ENCODE data around the gene RCAN2.

Gene RCAN2

DNA sequence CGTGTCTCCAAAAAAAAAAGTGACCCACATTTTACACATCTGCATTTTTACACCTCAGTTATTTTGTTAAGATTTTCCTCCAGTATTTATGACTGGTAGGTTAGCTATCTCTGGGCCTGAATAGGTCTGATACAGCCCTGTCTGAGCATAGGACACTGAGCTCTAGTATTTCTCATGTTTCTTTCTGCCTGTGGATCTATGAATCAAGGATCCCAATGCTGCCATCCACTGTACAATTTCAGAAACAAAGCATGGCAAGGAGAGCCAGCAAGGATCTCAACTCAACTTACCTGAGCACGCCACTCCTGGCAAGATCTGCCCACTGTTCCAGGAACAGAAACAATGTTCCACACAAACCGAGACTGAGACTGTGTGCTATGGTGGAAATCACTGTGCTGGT lies 284.1 kb downstream of the RCAN2 start:
- H3K27ac ChIP-seq, result no peak overlapping the region
- H3K4me3 ChIP-seq, result no peak overlapping the region

DNA sequence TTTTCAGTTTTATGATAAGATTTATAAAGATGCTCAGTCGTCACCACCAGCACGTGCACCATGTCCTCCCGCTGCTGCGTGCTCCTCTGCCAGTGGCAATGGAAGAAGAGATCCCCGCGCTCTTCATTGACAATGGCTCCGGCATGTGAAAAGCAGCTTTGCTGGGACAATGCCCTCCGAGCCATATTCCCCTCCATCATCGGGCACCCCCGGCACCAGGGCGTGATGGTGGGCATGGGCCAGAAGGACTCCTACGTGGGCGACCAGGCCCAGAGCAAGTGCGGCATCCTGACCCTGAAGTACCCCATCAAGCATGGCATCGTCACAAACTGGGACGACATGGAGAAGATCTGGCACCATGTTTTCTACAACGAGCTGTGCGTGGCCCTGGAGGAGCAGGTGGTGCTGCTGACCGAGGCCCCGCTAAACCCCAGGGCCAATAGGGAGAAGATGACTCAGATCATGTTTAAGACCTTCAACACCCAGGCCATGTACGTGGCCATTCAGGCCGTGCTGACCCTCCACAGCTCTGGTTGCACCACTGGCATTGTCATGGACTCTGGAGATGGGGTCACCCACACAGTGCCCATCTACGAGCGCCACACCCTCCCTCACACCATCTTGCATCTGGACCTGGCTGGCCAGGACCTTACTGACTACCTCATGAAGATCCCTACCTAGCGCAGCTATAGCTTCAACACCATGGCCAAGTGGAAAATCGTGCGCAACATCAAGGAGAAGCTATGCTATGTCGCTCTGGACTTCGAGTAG lies 286.2 kb downstream of the RCAN2 start:
- H3K27ac ChIP-seq, result no peak overlapping the region
- H3K4me3 ChIP-seq, result no peak overlapping the region

DNA sequence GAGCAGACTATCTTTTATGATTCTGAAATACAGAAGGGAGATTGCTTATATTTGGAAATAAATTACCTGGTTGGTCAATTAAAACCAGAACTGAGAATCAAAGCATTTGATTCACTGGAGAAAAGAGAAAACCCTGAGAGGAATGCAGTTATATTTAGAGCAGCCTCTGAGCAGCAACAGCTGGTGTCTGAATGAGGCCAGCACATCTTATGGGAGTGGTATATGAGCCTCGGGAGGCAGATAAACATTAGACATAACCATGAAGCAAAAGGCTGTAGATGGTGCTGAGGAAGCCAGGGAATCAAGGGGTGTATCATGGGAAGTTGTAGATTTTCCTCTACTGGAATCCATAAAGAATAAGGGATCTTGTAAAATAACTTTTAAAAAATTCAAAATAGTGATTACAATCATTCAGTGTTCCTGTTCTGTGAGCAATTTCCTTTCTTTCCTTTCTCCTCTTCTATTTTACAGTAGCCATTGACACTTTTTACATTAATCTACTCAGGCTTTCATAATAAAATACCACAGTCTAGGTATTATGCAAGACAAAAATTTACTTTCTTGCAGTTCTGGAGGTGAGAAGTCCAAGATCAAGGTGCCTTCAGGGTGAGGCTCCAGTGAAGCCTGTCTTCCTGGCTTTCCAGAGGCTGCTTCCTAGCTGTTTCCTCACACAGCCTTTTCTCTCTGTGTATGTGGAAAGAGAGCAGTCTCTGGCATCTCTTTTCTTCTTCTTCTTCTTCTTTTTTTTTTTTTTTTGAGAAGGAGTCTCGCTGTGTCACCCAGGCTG lies 287.7 kb downstream of the RCAN2 start:
- no peak overlapping the region for H3K4me3 ChIP-seq
- H3K27ac ChIP-seq, result no peak overlapping the region

DNA sequence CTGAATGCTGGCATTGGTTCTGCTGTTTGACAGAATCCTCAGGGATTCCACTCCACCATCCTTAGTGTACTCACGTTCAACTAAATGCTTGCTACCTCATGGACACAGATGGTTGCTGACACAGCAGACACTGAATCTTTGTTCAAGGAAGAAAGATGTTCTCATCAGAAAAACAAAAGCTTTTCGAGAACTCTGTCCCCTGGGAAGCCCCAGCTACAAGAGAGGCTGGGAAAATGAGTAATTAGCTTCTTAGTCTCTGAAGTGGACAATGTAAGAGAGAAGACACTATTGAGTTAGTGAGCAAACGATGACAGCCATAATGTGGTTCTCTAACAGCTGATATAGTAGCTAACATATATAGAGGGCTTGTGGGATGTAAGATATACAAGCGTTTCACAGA lies 289.5 kb downstream of the RCAN2 start:
- H3K4me3 ChIP-seq, result no peak overlapping the region
- H3K27ac ChIP-seq, result no peak overlapping the region

DNA sequence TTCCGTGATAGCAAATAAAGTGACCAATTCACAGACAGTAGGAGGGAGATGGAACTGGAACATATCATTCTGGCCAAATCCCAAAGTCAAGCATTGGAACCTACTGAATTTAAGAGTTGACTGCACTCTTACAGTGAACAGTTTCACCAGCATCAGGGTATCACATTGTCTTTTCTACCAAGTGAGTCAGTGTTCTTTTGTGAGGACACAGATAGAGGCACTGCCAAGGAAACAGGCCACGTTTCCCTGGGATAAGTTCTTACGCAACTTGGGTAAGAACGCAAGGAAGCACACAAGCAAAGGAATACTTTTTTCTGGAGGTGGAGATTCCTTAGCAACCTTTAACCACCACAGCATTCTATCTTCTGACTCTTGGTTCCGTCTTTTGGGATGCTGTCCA lies 291.9 kb downstream of the RCAN2 start:
- H3K27ac ChIP-seq, result no peak overlapping the region

DNA sequence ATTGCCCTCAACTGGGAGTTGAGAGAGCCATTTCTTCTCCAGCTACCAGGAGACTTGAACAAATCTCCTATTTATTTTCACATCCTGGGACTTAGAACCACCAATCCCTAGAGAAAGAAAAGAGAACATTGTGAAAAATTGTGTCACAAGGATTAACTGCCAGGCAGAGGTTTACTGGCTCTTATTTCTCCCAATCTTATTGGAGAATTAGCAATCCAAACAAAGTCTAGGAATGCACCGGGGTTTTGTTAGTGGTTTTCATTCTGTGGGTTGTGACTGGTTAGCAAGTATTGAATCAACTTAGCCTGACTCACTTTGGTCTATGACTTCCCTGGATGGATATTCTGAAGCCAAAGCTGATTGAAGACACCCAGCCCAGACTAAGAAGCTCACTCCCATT lies 299.3 kb downstream of the RCAN2 start:
- H3K27ac ChIP-seq, result no peak overlapping the region
- no peak overlapping the region for H3K4me3 ChIP-seq

More for the DNA sequence above, 291.9 kb downstream of the RCAN2 start:
- H3K4me3 ChIP-seq, result no peak overlapping the region

DNA sequence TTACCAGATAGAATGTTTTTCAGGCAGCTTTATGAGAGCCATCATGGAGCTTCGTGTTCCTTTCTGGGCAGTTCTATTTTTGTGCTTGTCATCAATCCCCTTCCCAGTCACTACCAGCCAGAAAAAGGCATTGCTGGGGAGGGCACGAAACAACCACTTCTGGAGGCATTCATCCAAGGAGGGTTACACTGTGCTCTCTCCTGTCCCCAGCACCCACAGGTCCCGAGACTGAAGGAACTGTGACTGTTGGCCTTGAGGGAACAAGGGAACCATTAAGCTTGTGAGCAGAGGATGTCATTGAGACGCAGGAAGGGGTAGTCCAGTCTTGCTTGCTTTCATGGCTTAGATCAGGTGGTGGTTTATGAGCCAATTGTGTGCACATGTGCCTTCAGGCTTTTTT lies 300.4 kb downstream of the RCAN2 start:
- Histone ChIP-seq H3K4me3 (no peak overlapping the region), H3K27ac (no peak overlapping the region)

DNA sequence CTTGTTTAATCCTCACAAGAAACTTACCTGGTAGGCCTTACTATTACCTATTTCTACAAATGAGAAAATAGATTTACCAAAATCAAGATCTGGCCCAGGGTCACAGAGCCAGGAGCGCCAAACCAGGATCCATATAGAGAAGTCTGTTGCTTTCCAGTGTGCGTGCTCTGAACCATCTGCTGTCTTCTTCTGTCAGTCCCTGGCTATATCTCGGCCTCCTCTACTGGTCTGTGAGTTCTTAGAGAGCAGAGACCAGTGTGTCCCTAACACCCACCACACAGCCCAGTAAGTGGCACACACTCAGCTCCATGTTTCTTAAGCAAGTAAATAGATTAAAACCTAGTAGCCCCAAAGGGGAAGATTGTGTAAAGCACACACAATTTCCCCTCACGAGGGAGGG lies 301.5 kb downstream of the RCAN2 start:
- Histone ChIP-seq H3K27ac (no peak overlapping the region), H3K4me3 (no peak overlapping the region)

DNA sequence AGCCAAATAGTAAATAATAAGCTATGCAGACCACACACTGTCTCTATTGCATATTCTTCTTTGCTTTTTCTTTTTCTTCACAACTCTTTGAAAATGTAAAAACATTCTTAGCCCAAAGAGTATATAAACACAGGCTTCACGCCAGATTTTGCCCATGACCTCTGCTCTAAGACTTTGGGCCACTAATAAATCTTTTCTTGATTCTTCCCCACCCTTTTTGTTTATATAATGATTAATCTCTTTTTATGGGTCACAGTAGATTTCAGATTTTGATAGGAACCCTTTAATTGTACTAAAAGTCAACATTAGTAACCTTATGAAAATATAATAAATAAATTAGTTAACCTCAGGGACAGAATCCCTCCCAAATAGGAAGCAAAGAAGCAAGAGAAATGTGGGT lies 304.7 kb downstream of the RCAN2 start:
- no peak overlapping the region for H3K4me3 ChIP-seq
- H3K27ac ChIP-seq, result no peak overlapping the region

DNA sequence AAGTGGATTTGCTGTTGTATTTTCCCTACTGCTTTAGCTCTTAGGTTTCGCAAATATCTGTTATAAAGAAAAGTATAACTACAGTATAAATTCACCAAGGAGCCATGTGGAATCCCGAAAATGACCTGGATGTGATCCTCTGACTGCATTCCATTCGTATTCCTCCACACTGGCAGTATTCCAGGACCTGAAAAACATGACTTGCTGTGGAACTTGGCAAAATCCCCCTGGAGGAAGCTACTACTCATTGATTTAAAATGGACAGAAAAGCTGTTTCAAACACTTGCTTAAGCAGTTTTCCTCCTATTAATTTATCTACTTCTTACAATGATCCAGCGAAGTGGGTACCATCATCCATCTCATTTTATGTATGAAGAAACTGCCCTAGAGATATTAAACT lies 307.1 kb downstream of the RCAN2 start:
- Histone ChIP-seq H3K27ac (no peak overlapping the region), H3K4me3 (no peak overlapping the region)

DNA sequence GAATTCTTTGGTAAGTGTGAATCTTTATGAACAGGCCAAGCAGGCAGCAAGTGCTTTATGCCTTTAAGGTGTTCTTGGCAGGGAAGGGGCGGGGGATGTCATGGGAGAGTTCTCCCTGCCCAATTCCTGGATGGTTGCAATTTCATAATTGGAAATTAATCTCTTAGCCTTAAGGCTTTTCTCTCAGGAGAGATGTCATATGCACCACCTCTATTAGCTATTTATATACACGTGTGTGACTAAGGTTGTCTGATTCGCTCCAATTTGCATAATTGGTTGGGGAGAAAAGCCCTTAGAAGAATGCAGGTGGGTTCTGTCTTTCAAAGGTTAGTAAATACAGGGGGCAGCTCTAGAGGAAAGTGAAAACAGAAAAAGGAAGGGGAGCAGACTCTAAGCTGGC lies 315.3 kb downstream of the RCAN2 start:
- no peak overlapping the region for H3K4me3 ChIP-seq

DNA sequence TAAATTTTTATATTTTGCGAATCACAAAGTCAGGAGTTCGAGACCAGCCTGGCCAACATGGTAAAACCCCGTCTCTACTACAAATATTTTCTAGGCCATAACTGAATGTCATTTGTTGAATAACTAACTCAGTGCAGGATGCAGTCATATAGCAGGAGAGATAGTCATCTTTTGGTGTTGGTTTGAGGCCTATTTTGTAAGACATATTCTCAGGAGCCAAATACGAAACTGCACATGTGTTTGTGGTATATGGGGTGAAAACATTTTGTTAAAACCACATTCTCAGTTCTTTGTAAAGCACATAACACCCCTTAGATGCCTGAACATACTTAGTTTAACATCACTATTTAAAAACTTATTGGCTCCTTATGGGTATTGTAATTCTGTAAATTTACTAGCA lies 315.8 kb downstream of the RCAN2 start:
- H3K27ac ChIP-seq, result no peak overlapping the region

More for the DNA sequence above, 315.3 kb downstream of the RCAN2 start:
- H3K27ac ChIP-seq, result no peak overlapping the region

DNA sequence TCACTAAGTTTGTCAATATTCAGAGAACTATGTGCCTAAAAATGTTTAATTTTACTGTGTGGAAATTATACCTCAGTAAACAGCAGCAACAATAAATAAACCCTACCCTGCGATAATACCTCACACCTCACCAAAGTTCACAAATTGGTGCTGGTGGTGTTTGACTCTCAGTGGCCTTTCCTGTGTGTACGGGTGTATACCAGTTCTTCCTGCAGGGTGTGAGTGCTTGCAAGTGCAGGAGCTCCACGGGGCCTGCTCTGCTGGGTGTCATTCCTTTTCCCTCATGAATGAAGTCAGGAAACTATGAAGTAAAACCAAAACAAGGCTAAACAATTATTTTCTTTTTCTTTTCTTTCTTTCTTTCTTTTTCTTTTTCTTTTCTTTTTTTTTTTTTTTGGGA lies 316.3 kb downstream of the RCAN2 start:
- Histone ChIP-seq H3K4me3 (no peak overlapping the region), H3K27ac (no peak overlapping the region)

More for the DNA sequence above, 315.8 kb downstream of the RCAN2 start:
- no peak overlapping the region for H3K4me3 ChIP-seq

DNA sequence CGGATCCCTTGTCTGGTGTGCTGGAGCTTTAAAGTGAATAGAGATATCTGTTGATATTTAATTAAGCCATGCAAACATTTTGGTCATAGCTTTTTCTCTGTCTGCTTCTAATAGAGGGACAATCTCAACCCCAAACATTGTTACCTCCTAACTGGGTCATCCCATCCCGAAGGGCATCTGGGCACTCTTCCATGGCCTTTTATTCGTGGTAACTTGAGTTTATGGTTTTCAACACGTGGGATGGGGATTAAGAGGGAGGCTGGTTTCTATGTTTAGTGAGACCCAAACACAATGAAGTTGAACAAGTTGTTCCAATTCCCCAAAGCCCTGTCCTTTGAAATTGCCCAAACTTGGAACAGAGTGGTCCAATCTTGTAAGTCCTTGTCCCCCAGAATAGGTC lies 319.1 kb downstream of the RCAN2 start:
- Histone ChIP-seq H3K27ac (no peak overlapping the region), H3K4me3 (no peak overlapping the region)
